ENCODE measurements around the gene EXOC4.

EXOC4 gene

GRCh38 chr7:133528796-133529195, 275.9 kb downstream of the EXOC4 start:
- H3K4me3 ChIP-seq (ENCODE audit: low read depth, low read length): no peak overlapping the region

DNA sequence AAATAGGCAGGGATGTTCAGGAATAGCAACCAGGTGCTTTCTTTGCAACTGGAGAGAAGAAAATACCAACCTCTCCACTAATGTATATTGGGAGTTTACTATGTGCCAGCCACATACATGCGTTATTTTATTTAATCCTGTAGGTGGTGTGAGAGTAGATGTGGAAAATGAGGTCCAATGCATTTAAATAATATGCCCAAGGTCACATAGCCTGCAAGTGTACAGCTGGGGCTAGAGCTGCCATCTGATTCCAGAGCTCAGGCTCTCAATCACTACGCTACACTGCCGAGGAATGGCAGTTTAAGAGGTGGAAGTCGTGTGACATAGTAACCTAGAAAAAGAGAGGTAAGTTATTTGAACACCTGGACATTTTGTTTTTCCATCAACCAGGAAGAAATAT, 277.0 kb downstream of the EXOC4 start:
- no peak overlapping the region for H3K4me3 ChIP-seq (ENCODE audit: low read depth, low read length)

- H3K4me3 ChIP-seq (ENCODE audit: low read depth, low read length): no peak overlapping the region
These were observed 277.8 kb downstream of the EXOC4 start for GRCh38 chr7:133530682-133531081.

- no peak overlapping the region for H3K4me3 ChIP-seq (ENCODE audit: low read depth, low read length)
These were observed 281.9 kb downstream of the EXOC4 start for GRCh38 chr7:133534816-133535215.

- no peak overlapping the region for H3K4me3 ChIP-seq (ENCODE audit: low read depth, low read length)
These were observed 282.4 kb downstream of the EXOC4 start for GRCh38 chr7:133535308-133535707.

DNA sequence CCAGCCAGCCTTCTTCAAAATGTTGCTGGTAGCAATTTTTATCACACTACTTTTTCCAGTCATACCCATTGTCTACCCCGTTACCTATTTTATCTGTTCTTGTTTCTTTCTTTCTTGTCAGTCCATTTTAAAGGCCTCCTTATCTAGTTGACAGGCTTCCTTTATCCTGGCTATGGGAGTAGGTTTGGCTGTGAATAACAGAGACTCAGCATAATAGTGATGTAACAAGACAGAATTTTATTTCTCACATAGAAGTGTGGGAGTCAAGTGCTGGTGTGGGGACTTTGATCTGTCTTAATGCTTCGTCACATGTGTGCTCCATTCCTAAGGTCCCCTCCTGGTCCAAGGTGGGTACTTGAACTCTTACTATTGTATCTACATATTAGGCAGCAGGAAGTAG, 283.6 kb downstream of the EXOC4 start:
- no peak overlapping the region for H3K4me3 ChIP-seq (ENCODE audit: low read depth, low read length)

DNA sequence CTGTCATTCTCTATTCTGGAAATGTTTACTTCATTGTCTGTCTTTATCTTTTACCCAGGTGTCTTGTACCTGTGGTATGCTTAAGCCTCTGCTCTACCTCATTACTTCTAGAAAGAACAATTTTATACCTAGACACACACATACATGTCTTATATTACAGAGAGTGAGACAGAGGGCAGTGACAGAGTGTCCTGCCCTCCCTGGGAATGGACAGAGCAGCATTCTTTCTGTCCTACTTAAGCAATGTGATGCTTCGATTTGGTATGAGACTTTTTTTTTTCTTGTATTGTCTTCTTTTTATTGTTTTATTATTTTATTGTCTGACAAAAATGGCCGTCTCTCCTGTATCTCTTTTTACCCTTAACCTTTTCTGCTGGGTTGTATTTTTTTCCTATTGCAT, 286.1 kb downstream of the EXOC4 start:
- H3K4me3 ChIP-seq (ENCODE audit: low read depth, low read length): no peak overlapping the region

DNA sequence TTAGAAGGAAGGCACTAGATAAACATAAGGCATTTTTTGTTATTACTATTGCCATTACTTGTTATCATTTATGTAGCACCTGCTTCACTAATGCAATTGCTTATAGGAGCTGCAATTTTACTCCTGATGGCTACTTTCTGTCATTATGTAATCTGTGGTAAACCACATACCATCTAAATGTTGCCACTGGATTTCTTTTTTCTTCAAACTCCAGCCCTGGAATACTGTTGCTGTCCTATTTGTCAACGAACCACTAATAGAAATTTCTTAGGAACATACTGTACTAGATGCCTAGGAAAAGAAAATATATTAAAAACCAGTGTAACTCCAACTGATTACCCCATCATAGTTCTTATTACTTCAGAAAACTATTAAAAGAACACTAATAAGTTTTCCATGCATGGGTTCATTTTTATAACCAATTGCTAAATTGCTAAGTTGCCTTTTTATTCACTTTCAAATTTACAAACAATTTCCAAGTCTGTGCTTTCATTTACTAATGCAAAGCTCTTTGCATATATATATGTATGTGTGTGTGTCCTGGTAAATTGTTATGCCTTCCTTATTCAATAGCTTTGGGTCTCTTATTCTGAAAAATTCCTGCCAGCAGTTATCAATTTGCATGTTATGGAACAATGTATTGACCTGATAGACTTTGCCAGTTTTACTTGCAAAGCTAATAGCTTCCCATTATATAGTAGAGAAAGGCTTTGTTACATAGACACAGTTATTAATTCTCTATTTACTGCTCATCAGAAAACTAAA, 287.4 kb downstream of the EXOC4 start:
- no peak overlapping the region for H3K4me3 ChIP-seq (ENCODE audit: low read depth, low read length)

DNA sequence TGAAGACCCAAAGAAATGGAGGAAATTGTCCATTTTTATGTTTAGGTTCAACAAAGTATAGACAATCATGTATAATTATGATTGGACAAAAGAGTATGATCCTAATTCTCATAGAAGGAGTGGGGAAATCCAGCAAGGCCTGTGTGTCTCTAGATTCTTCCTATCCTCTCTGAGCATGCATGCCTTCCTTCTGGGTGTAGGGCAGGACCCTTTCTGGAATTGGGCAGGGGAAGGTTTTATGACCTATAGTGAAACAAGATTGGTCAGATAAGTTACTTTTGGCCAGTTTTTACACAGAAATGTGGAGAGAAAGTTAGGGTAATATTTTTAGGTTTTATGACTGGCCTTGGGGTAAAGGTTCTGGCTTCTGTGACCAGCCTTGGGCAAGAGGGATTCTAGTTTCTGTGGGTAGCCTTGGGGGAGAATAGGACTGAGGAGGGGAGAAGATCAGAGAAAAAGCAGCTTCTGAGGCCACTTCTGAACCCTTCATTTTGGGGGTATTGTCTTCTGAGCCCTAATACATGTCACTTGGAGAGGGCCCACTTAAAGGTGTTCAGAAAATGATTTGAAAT, 289.4 kb downstream of the EXOC4 start:
- no peak overlapping the region for H3K4me3 ChIP-seq (ENCODE audit: low read depth, low read length)

GRCh38 chr7:133543657-133544056, 290.8 kb downstream of the EXOC4 start:
- no peak overlapping the region for H3K4me3 ChIP-seq (ENCODE audit: low read depth, low read length)

- no peak overlapping the region for H3K4me3 ChIP-seq (ENCODE audit: low read depth, low read length)
These were observed 292.7 kb downstream of the EXOC4 start for GRCh38 chr7:133545618-133546017.

GRCh38 chr7:133547981-133548380, 295.1 kb downstream of the EXOC4 start:
- no peak overlapping the region for H3K4me3 ChIP-seq (ENCODE audit: low read depth, low read length)

GRCh38 chr7:133549633-133550032, 296.8 kb downstream of the EXOC4 start:
- H3K4me3 ChIP-seq (ENCODE audit: low read depth, low read length): no peak overlapping the region

DNA sequence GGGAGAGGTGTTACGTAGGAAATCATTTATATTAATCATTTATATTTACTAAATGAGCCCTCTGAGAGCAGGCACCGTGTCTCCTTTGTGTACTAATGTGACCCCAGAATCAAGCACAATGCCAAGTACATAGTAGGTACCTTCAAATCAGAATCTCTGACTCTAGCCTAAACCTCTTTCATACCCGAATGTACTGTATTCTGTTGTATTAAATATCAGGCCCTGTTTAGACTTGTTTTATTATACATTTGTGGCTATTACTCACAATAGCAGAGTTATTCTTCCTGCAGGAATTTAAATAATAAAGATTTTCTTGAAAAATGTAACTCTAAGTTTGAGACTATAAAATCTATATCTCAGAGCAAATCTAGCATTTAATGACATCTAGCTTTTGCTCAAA, 297.3 kb downstream of the EXOC4 start:
- no peak overlapping the region for H3K4me3 ChIP-seq (ENCODE audit: low read depth, low read length)

GRCh38 chr7:133550811-133551210, 297.9 kb downstream of the EXOC4 start:
- H3K4me3 ChIP-seq (ENCODE audit: low read depth, low read length): no peak overlapping the region

DNA sequence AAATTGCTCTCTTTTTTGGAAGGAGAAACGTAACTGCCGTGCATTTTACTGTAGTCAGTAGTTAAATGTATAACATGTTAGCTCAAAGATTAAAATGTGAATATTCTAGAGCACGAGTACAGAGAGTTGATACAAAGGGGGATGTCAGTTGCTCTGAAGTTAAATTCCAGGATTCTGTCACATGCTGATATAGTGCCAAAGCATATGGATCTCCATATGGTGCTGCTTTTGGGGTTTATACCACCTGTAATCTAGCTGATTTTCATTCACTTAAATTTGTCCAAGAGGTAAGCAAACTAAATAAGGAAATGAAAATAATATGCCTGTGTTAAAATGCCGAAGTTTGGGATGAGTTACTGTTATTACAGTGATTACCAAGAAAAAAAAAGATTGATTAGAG, 298.6 kb downstream of the EXOC4 start:
- H3K4me3 ChIP-seq (ENCODE audit: low read depth, low read length): no peak overlapping the region

DNA sequence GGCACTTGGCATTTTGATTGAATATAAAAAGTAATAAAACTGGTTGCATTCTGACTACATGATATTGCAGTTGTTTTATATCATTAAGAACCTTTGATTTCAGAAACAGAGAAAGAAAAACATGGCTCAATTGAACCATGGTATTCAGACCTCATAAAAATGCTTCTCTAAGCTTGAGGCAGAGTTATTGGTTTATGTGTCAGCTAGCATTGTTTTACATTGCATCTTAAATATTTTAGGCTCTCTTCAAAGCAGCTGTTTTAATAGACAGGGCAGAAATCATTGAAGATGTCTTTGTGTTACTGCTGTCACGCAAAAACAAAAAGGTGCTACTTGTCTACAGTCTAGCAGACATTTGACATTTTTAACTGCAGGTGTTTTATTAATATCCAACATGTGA, 299.2 kb downstream of the EXOC4 start:
- no peak overlapping the region for H3K4me3 ChIP-seq (ENCODE audit: low read depth, low read length)

DNA sequence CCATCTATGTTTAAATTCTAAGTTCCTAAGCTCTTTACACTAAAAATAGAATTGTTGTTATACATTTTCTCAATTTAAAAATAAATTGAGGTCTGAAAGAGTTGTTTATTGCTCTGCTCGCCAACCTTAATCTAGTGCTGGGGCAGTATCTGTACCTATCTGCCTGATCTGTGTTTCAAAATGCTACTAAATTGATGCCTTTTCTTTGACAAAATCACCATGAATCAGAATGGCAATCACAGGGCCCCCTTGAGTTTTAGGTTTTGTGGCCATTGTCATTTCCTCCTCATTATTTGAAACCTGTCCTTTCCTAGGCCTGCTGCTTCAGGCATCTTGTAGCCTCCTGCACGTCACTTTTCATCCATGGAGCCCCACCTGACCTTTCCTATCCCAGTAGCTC, 301.5 kb downstream of the EXOC4 start:
- H3K4me3 ChIP-seq (ENCODE audit: low read depth, low read length): no peak overlapping the region

GRCh38 chr7:133556048-133556447, 303.2 kb downstream of the EXOC4 start:
- H3K4me3 ChIP-seq (ENCODE audit: low read depth, low read length): no peak overlapping the region

- no peak overlapping the region for H3K4me3 ChIP-seq (ENCODE audit: low read depth, low read length)
These were observed 303.7 kb downstream of the EXOC4 start for GRCh38 chr7:133556553-133556952.

DNA sequence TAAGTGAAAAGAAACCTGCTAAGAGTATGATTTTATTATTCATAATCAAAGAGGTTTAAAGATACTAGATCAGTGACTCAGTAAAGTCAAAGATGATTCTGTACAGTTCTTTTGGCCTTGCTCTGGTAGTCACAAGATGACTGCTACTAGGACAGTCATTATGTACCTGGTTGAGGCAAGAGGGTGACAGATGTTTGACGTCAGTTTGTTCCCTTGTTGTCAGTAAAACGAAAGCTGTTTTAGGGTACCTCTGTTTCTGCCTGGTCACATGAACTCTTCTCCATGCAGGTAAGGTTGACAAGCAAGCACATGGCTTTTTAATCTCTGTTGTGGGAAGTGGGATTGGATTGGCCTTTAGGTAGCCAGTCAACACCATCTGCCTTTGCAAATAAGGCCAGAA, 308.0 kb downstream of the EXOC4 start:
- no peak overlapping the region for H3K4me3 ChIP-seq (ENCODE audit: low read depth, low read length)

- H3K4me3 ChIP-seq (ENCODE audit: low read depth, low read length): no peak overlapping the region
These were observed 308.5 kb downstream of the EXOC4 start for GRCh38 chr7:133561396-133561795.

GRCh38 chr7:133562621-133563020, 309.7 kb downstream of the EXOC4 start:
- no peak overlapping the region for H3K4me3 ChIP-seq (ENCODE audit: low read depth, low read length)

All from iPS-11a (cell line).